Activated CD8-positive, alpha-beta T cell treated with anti-CD3 and anti-CD28 coated beads for 36 hours (primary cell): ENCODE measurements around the gene FBXO17. TPM values are rescaled to one million over a fixed set of nuclear protein-coding genes. Genes with fewer than 3 reads are reported as not detected.
"Not testable (repeated sequence)": the region's sequence is repeated elsewhere in the genome, so short reads cannot be mapped to it uniquely, and the experiment has no call there.

Experiments
- ATAC-seq: fragments of 200-7000 bp; cut with Tn5 transposase; one replicate; pipeline ENCODE4 v1.10.0; 2021; ENCODE audit warnings: mild to moderate bottlenecking, moderate library complexity
- CTCF ChIA-PET: fragments of 350-600 bp; sonication (Branson Sonifier 250); formaldehyde crosslinking; loops from one replicate; lab custom pipeline; 2021; ENCODE audit warnings: antibody characterized with exemption; lab: Charles Lee
- POLR2A ChIA-PET: fragments of 350-600 bp; sonication (Branson Sonifier 250); formaldehyde crosslinking; loops from one replicate; lab custom pipeline; 2021; ENCODE audit warnings: antibody characterized with exemption; lab: Charles Lee
- DNase-seq: peaks from one replicate; pipeline ENCODE4 v3.0.0-alpha.2; 2020
- H3K27ac Mint-ChIP-seq: one replicate; pipeline ENCODE4 v1.8.0; 2021; ENCODE audit warnings: mild to moderate bottlenecking, mixed read lengths
- H3K27me3 Mint-ChIP-seq: one replicate; pipeline ENCODE4 v1.8.0; 2021; ENCODE audit warnings: mixed read lengths
- H3K36me3 Mint-ChIP-seq: one replicate; pipeline ENCODE4 v1.8.0; 2021; ENCODE audit warnings: low read depth, mixed read lengths
- H3K4me1 Mint-ChIP-seq: one replicate; pipeline ENCODE4 v1.8.0; 2021; ENCODE audit warnings: low read depth, mixed read lengths
- H3K4me3 Mint-ChIP-seq: one replicate; pipeline ENCODE4 v1.8.0; 2021; ENCODE audit warnings: mild to moderate bottlenecking, moderate library complexity, mixed read lengths
- H3K9me3 Mint-ChIP-seq: one replicate; pipeline ENCODE4 v1.8.0; 2021; ENCODE audit warnings: mixed read lengths
- intact Hi-C: fragments of 100-400 bp; cut with micrococcal nuclease; formaldehyde crosslinking; loops from one replicate; pipeline ENCODE4 v1.10.0; 2022
- total RNA-seq, 2 experiments: library from RNA; stranded (reverse); gene quantifications; one replicate each; pipeline ENCODE4 v1.2.3, GENCODE V29; 2021
- TF ChIP-seq, protein P1 (sequence below): fragments of 200-600 bp; IDR thresholded peaks from one replicate; pipeline ENCODE4 v1.8.0; 2022; ENCODE audit warnings: antibody characterized with exemption, mild to moderate bottlenecking

Gene FBXO17
- total RNA-seq, 2 experiments from 2014 or later, result not detected

GRCh38 chr19:38945562-38946228 lies 29.8 kb downstream of the FBXO17 start:
- no peaks in the 10 kb centered on the region for H3K9me3 Mint-ChIP-seq
- H3K27me3 Mint-ChIP-seq, result peaks cover 7% of the 10 kb centered on the region
- H3K4me3 Mint-ChIP-seq, result no peak overlapping the region
- H3K36me3 Mint-ChIP-seq, result no peaks in the 10 kb centered on the region
- ChIA-PET CTCF (no interaction called here), POLR2A (interaction anchor here (0.6 kb wide), 1 partner anchor 511 kb away, joined by 3 read pairs; no protein-coding TSS in a partner anchor)
- TF ChIP-seq, protein P1, sequence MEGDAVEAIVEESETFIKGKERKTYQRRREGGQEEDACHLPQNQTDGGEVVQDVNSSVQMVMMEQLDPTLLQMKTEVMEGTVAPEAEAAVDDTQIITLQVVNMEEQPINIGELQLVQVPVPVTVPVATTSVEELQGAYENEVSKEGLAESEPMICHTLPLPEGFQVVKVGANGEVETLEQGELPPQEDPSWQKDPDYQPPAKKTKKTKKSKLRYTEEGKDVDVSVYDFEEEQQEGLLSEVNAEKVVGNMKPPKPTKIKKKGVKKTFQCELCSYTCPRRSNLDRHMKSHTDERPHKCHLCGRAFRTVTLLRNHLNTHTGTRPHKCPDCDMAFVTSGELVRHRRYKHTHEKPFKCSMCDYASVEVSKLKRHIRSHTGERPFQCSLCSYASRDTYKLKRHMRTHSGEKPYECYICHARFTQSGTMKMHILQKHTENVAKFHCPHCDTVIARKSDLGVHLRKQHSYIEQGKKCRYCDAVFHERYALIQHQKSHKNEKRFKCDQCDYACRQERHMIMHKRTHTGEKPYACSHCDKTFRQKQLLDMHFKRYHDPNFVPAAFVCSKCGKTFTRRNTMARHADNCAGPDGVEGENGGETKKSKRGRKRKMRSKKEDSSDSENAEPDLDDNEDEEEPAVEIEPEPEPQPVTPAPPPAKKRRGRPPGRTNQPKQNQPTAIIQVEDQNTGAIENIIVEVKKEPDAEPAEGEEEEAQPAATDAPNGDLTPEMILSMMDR, result no peak
- DNase-seq (no peak), ATAC-seq (peak; percentile 14)
- peaks cover 8% of the 10 kb centered on the region for H3K4me1 Mint-ChIP-seq
- H3K27ac Mint-ChIP-seq, result no peak overlapping the region
- intact Hi-C loops, result no loop called here

GRCh38 chr19:38944981-38945506 lies 30.5 kb downstream of the FBXO17 start:
- TF ChIP-seq, protein P1, result no peak
- Mint-ChIP-seq H3K27me3 (peaks cover 5% of the 10 kb centered on the region), H3K9me3 (no peaks in the 10 kb centered on the region), H3K27ac (no peak overlapping the region), H3K36me3 (no peaks in the 10 kb centered on the region), H3K4me1 (peaks cover 6% of the 10 kb centered on the region), H3K4me3 (no peak overlapping the region)
- DNase-seq, result no peak
- no peak for ATAC-seq
- ChIA-PET CTCF (no interaction called here), POLR2A (interaction anchor here (0.6 kb wide), 1 partner anchor 14 kb away, joined by 3 read pairs; no protein-coding TSS in a partner anchor)
- intact Hi-C loops, result no loop called here

DNA sequence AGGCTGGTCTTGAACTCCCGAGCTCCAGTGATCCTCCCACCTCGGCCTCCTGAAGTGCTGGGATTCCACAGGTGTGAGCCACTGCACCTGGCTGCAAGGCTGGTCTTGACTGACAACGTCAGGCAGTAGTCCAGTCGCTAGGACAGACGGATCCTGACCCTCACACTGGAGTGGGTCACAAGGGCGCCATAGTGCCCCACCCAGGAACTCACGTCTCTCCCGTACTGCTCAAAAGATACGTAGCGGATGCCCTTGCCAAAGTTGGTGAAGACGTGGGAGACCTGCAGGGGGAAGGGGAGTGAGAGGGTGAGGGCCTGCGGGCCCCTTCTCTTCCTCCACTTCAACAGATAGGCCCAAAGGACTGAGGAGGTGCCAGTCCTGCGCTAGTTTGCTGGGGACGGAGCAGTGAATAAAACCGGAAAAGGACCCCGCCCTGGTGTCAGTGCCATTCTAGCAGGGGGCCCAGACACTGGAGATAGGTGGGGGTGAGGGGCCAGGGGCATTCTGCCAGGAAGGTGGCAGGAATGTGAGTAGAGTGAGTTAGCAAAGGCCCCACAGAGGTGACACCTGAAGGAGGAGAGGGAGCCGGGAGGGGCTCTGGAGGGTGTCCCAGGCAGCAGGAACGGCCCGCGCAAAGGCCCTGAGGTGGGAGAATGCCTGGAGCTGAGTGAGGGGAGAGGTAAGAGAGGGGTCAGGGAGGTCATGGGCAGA lies 32.9 kb downstream of the FBXO17 start:
- intact Hi-C loops, result no loop called here
- POLR2A ChIA-PET, result no interaction called here
- Mint-ChIP-seq H3K27ac (no peak overlapping the region), H3K4me1 (no peaks in the 10 kb centered on the region), H3K9me3 (no peaks in the 10 kb centered on the region), H3K36me3 (no peaks in the 10 kb centered on the region), H3K27me3 (peaks cover 3% of the 10 kb centered on the region), H3K4me3 (no peak overlapping the region)
- CTCF ChIA-PET, result no interaction called here
- ATAC-seq (no peak), DNase-seq (no peak)
- TF ChIP-seq, protein P1, result no peak

DNA sequence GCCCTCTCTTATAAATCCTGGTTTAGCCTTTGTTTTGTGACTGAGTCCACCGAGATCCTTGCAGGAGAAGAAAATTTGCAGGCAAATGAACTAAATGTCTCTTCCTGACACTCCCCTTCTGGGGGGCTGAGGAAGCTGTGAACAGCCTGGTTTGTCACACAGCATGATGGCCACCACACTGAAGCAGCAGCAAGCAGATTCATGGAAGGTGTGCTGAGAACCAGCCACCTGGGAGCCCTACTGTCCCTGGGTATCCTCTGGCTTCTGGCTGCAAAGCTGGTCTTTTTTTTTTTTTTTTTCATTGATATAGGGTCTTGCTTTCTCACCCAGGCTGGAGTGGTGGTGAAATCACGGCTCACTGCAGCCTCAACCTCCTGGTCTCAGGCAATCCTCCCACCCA lies 33.6 kb downstream of the FBXO17 start:
- Mint-ChIP-seq H3K36me3 (no peaks in the 10 kb centered on the region), H3K4me1 (no peaks in the 10 kb centered on the region), H3K4me3 (no peak overlapping the region), H3K9me3 (no peaks in the 10 kb centered on the region), H3K27me3 (peaks cover 3% of the 10 kb centered on the region), H3K27ac (no peak overlapping the region)
- CTCF ChIA-PET, result no interaction called here
- POLR2A ChIA-PET, result no interaction called here
- intact Hi-C loops, result no loop called here
- TF ChIP-seq, protein P1, result no peak
- DNase-seq (no peak), ATAC-seq (no peak)

DNA sequence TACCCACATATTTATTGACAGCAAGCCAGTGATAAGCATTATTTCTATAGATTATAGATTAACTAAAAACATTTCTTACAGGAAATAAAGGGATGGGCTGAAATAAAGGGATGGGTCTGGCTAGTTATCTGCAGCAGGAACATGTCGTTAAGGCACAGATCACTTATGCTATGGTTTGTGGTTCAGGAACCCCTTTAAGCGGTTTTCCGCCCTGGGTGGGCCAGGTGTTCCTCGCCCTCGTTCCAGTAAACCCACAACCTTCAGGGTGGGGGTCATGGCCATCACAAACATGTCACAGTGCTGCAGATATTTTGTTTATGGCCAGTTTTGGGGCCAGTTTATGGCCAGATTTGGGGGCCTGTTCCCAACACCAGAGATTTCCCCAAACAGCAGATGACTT lies 34.1 kb downstream of the FBXO17 start:
- CTCF ChIA-PET, ATAC-seq, DNase-seq, intact Hi-C loops, POLR2A ChIA-PET, H3K27ac Mint-ChIP-seq, H3K36me3 Mint-ChIP-seq, H3K9me3 Mint-ChIP-seq, H3K4me1 Mint-ChIP-seq, H3K27me3 Mint-ChIP-seq, H3K4me3 Mint-ChIP-seq: not testable (repeated sequence)
